ENCODE measurements around the gene CNTD1.

DNA sequence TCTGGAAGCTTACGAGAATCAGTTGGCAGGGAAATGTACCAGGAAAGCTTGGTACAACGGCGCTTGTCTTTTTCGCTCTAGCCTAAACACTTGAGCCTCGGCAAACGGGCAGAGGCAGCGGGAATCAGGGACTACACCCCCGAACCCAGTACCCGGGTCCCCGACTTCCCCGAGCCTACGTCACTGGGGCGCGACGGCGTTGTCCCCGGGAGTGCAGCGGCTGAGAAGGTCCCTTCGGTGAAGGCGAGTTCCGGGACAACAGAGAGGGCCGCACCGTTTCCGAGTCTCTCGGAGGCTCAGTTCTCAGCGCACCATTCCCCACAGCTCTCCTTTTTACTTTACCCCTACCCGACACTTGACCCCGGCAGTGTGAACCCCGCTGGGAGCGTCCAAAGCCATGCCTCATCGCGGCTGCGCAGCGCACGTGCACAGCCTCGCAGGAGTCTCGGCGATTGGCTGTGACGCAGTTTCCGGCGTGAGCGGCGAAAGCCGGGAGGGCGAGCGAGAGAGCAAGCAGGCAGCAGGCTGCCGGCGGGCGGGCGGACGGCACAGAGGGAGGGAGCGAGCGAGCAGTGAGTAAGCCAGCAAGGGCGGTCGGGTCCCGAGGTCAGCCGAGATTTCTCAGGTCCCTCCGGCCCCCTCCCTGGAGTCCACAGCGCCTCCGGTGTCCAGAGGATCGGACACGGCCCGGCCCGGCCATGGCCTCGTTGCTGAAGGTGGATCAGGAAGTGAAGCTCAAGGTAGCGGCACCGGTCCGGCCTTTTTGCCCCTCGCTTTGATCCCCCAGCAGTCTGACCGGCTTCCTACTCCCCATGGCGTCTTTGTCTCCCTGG, 34.5 kb downstream of the CNTD1 start, which contains the start of gene PSME3:
- TF ChIP-seq POLR2AphosphoS2 (conservative IDR thresholded peaks at IDR 0.05; ENCODE audit: low read length) (no peak), CHD2 (IDR thresholded peaks at IDR 0.05; ENCODE audit: low read length, partially characterized antibody) (no peak), RCOR1 (IDR thresholded peaks at IDR 0.05; ENCODE audit: low read depth, low read length) (no peak), PHF8 (IDR thresholded peaks at IDR 0.05; ENCODE audit: borderline replicate concordance, low read depth) (peak; percentile 95), CBX2 (IDR thresholded peaks at IDR 0.05; ENCODE audit: borderline replicate concordance, low read depth) (no peak), CBX8 (IDR thresholded peaks at IDR 0.05) (no peak), JUNB (IDR thresholded peaks at IDR 0.05) (no peak), POLR2A (IDR thresholded peaks at IDR 0.05; ENCODE audit: low read length) (peak; percentile 98), NPAS2 (CRISPR knock-in tag; IDR thresholded peaks at IDR 0.05; ENCODE audit: borderline replicate concordance) (peak; percentile 62; the same call in 1 of the 2 replicates), EP300 (IDR thresholded peaks at IDR 0.05) (no peak)
- TF ChIP-seq, protein P1, sequence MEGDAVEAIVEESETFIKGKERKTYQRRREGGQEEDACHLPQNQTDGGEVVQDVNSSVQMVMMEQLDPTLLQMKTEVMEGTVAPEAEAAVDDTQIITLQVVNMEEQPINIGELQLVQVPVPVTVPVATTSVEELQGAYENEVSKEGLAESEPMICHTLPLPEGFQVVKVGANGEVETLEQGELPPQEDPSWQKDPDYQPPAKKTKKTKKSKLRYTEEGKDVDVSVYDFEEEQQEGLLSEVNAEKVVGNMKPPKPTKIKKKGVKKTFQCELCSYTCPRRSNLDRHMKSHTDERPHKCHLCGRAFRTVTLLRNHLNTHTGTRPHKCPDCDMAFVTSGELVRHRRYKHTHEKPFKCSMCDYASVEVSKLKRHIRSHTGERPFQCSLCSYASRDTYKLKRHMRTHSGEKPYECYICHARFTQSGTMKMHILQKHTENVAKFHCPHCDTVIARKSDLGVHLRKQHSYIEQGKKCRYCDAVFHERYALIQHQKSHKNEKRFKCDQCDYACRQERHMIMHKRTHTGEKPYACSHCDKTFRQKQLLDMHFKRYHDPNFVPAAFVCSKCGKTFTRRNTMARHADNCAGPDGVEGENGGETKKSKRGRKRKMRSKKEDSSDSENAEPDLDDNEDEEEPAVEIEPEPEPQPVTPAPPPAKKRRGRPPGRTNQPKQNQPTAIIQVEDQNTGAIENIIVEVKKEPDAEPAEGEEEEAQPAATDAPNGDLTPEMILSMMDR (IDR thresholded peaks at IDR 0.05) = no peak

All from A549 (cell line).